ENCODE results near the gene CD84. TPM values are rescaled to one million over a fixed set of nuclear protein-coding genes. Genes with fewer than 3 reads are reported as not detected.
"Not testable (repeated sequence)": the region's sequence is repeated elsewhere in the genome, so short reads cannot be mapped to it uniquely, and the experiment has no call there.

Gene CD84
- total RNA-seq, 2 experiments from 2014 or later = 14.7 to 16.2 TPM

GRCh38 chr1:160534823-160535605 lies 44.3 kb downstream of the CD84 start:
- POLR2A ChIA-PET = no interaction called here
- H3K9me3 Mint-ChIP-seq = peaks cover 34% of the 10 kb centered on the region

DNA sequence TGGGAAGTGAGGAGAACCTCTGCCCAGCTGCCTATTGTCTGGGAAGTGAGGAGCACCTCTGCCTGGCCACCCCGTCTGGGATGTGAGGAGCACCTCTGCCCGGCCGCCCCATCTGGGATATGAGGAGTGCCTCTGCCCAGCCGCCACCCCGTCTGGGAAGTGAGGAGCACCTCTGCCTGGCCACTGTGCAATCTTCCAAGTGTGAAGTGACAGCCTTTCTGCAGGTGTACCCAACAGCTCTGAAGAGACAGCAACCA lies 46.8 kb downstream of the CD84 start:
- H3K36me3 Mint-ChIP-seq (ENCODE audit: low read depth) = peaks cover 31% of the 10 kb centered on the region
- H3K4me3 Mint-ChIP-seq, POLR2A ChIA-PET, DNase-seq, H3K27me3 Mint-ChIP-seq, H3K27ac Mint-ChIP-seq, CTCF ChIA-PET: not testable (repeated sequence)
- peaks cover 44% of the 10 kb centered on the region for H3K9me3 Mint-ChIP-seq
- H3K4me1 Mint-ChIP-seq = peaks cover 18% of the 10 kb centered on the region

More at GRCh38 chr1:160534823-160535605, 44.3 kb downstream of the CD84 start:
- Mint-ChIP-seq H3K27ac (no peak overlapping the region), H3K36me3 (ENCODE audit: low read depth) (peaks cover 27% of the 10 kb centered on the region), H3K4me3 (no peak overlapping the region), H3K27me3 (no peaks in the 10 kb centered on the region), H3K4me1 (peaks cover 19% of the 10 kb centered on the region)
- no peak for DNase-seq
- CTCF ChIA-PET = interaction anchor here (0.7 kb wide), 1 partner anchor 46 kb away, joined by 3 read pairs; no protein-coding TSS in a partner anchor

GRCh38 chr1:160531809-160532556 lies 47.3 kb downstream of the CD84 start:
- H3K4me3 Mint-ChIP-seq = not testable (repeated sequence)

GRCh38 chr1:160529401-160529952 lies 49.8 kb downstream of the CD84 start:
- H3K36me3 Mint-ChIP-seq (ENCODE audit: low read depth) = peaks cover 39% of the 10 kb centered on the region
- H3K27ac Mint-ChIP-seq = peak overlapping the region; percentile 58
- ChIA-PET POLR2A (interaction anchor here (0.6 kb wide), 1 partner anchor 63 kb away, joined by 4 read pairs; no protein-coding TSS in a partner anchor), CTCF (interaction anchor here (1.3 to 2.4 kb wide), 4 partner anchors 10 to 101 kb away, joined by 4 to 8 read pairs (median 6); no protein-coding TSS in a partner anchor)
- H3K9me3 Mint-ChIP-seq = peaks cover 47% of the 10 kb centered on the region
- DNase-seq, H3K4me3 Mint-ChIP-seq, H3K27me3 Mint-ChIP-seq: not testable (repeated sequence)
- H3K4me1 Mint-ChIP-seq = peaks cover 22% of the 10 kb centered on the region

More at GRCh38 chr1:160531809-160532556, 47.3 kb downstream of the CD84 start:
- H3K27me3 Mint-ChIP-seq, DNase-seq, CTCF ChIA-PET, POLR2A ChIA-PET, H3K27ac Mint-ChIP-seq: not testable (repeated sequence)
- Mint-ChIP-seq H3K9me3 (peaks cover 47% of the 10 kb centered on the region), H3K4me1 (peaks cover 18% of the 10 kb centered on the region), H3K36me3 (ENCODE audit: low read depth) (peaks cover 32% of the 10 kb centered on the region)

DNA sequence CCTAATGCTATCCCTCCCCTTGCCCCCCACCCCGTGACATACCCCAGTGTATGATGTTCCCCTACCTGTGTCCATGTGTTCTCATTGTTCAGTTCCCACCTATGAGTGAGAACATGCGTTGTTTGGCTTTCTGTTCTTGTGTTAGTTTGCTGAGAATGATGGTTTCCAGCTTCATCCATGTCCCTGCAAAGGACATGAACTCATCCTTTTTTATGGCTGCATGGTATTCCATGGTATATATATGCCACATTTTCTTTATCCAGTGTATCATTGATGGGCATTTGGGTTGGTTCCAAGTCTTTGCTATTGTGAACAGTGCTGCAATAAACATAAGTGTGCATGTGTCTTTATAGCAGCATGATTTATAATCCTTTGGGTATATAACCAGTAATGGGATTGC lies 55.5 kb downstream of the CD84 start:
- CTCF ChIA-PET = interaction anchor here (1.1 kb wide), 2 partner anchors 57 to 83 kb away, joined by 3 to 6 read pairs; no protein-coding TSS in a partner anchor
- POLR2A ChIA-PET = interaction anchor here (0.6 kb wide), 1 partner anchor 337 kb away, joined by 3 read pairs; no protein-coding TSS in a partner anchor
- not testable (repeated sequence) for H3K4me3 Mint-ChIP-seq, DNase-seq, H3K27me3 Mint-ChIP-seq
- Mint-ChIP-seq H3K36me3 (ENCODE audit: low read depth) (peaks cover 44% of the 10 kb centered on the region), H3K4me1 (peaks cover 59% of the 10 kb centered on the region), H3K9me3 (peaks cover 30% of the 10 kb centered on the region), H3K27ac (peak overlapping the region; percentile 37)

DNA sequence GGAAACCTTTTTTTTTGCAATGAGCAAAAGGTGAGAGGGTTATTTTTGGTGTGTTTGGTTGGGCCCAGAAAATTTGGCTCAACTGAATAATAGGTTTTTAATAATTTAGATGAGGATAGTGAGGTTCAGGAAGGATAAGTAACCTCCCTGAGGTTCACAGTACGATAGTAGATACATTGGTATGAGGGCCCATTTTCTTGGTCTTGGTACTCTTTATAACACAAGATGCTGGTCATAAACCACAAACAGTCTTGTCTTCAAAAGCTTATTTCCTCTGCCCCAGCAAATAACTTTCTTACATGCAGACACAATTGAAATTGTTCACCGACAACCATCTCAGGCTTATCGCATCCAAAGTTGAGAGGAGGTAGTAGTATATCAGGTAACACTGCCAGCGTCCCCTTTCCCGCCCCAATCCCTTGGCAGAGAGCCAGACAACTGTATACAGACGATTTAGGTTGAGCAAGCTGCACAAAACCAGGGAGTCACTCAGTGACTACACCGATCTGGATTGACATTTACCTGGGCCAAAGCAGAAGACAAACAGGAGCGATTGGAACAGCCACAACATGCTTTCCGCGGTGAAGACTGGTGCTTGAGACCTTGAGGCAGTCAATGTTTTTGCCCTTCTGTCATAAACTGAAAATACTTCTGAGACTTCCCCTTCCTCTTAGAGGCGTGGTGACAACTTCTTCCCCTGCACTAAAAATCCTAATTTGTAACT lies 56.5 kb downstream of the CD84 start, which contains the start of gene SLAMF6:
Gene SLAMF6, minus strand, starts transcription at position 634 of the 724 bp plus-strand sequence. Its CDS starts 63 bp downstream, at position 571.
- Mint-ChIP-seq H3K4me1 (peaks cover 66% of the 10 kb centered on the region), H3K9me3 (peaks cover 26% of the 10 kb centered on the region), H3K4me3 (peak within 1 kb of the TSS; percentile 84), H3K36me3 (ENCODE audit: low read depth) (peaks cover 48% of the 10 kb centered on the region), H3K27ac (peak within 1 kb of the TSS; percentile 91), H3K27me3 (no peaks in the 10 kb centered on the region)
- ChIA-PET POLR2A (interaction anchor here (0.6 to 0.7 kb wide), 3 partner anchors 21 to 338 kb away, joined by 3 to 6 read pairs (median 3); no protein-coding TSS in a partner anchor), CTCF (interaction anchor here (0.6 to 1.1 kb wide), 6 partner anchors 21 to 151 kb away, joined by 3 to 6 read pairs (median 3); no protein-coding TSS in a partner anchor)
- DNase-seq = peak; percentile 58

DNA sequence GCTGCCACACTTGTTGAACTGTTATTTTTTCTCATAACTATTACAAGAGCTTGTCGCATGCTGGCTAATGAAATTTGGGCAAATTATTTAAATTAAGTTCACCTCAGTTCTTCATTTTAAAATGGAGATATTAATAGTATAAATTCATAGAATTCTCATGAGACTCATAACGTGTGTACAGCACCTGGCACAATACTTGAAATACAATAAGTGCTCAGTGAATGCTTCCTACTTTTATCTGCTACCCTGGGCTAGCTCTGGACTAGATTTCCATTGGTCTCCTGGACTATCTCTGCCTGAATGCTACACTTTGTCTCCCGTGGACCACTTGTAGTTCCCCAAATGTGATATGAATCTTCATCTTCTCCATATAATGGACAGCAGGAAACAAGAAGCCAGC lies 57.2 kb downstream of the CD84 start:
- Mint-ChIP-seq H3K36me3 (ENCODE audit: low read depth) (peaks cover 49% of the 10 kb centered on the region), H3K27me3 (no peaks in the 10 kb centered on the region), H3K4me1 (peaks cover 71% of the 10 kb centered on the region), H3K4me3 (peak overlapping the region; percentile 84), H3K27ac (peak overlapping the region; percentile 91), H3K9me3 (peaks cover 22% of the 10 kb centered on the region)
- DNase-seq = no peak
- POLR2A ChIA-PET = interaction anchor here (0.6 to 0.7 kb wide), 2 partner anchors 20 to 92 kb away, joined by 3 to 6 read pairs; no protein-coding TSS in a partner anchor
- CTCF ChIA-PET = interaction anchor here (0.6 to 1.0 kb wide), 2 partner anchors 20 to 38 kb away, joined by 3 read pairs; no protein-coding TSS in a partner anchor

GRCh38 chr1:160521554-160521953 lies 57.7 kb downstream of the CD84 start:
- peaks cover 22% of the 10 kb centered on the region for H3K9me3 Mint-ChIP-seq
- CTCF ChIA-PET = no interaction called here
- H3K4me1 Mint-ChIP-seq = peaks cover 77% of the 10 kb centered on the region
- DNase-seq = no peak
- POLR2A ChIA-PET = no interaction called here
- no peaks in the 10 kb centered on the region for H3K27me3 Mint-ChIP-seq
- peaks cover 49% of the 10 kb centered on the region for H3K36me3 Mint-ChIP-seq (ENCODE audit: low read depth)
- H3K4me3 Mint-ChIP-seq = peak overlapping the region; percentile 84
- H3K27ac Mint-ChIP-seq = peak overlapping the region; percentile 91

- DNase-seq = no peak
These were observed 58.3 kb downstream of the CD84 start for GRCh38 chr1:160520999-160521398.

DNA sequence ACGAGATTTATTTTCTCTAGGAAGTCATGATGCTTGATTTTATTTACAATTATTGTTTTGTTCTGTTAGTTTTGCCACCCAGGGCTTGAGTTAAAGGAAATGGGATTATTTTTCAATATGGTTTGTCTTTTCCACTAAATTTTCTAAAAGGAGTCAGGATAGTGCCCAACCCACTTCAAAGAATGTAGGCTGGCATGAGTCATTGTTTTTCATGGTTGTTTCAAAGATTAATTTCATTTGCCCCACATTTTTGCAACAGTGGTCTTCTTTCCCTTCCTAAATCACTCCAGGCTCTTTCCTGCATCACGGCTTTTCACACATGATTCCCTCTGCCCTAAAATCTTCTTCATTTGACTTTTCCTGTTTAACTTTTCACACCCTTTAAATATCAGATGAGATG lies 58.7 kb downstream of the CD84 start:
- H3K9me3 Mint-ChIP-seq = peaks cover 22% of the 10 kb centered on the region
- peak overlapping the region; percentile 84 for H3K4me3 Mint-ChIP-seq
- no peak for DNase-seq
- H3K27me3 Mint-ChIP-seq = no peaks in the 10 kb centered on the region
- H3K27ac Mint-ChIP-seq = peak overlapping the region; percentile 91
- peaks cover 52% of the 10 kb centered on the region for H3K36me3 Mint-ChIP-seq (ENCODE audit: low read depth)
- peaks cover 87% of the 10 kb centered on the region for H3K4me1 Mint-ChIP-seq
- POLR2A ChIA-PET = interaction anchor here (1.0 kb wide), 1 partner anchor 69 kb away, joined by 3 read pairs; no protein-coding TSS in a partner anchor
- CTCF ChIA-PET = no interaction called here

More at GRCh38 chr1:160520999-160521398, 58.3 kb downstream of the CD84 start:
- peaks cover 22% of the 10 kb centered on the region for H3K9me3 Mint-ChIP-seq
- CTCF ChIA-PET = no interaction called here
- H3K4me1 Mint-ChIP-seq = peaks cover 82% of the 10 kb centered on the region
- POLR2A ChIA-PET = no interaction called here
- H3K4me3 Mint-ChIP-seq = peak overlapping the region; percentile 84
- peaks cover 50% of the 10 kb centered on the region for H3K36me3 Mint-ChIP-seq (ENCODE audit: low read depth)
- peak overlapping the region; percentile 91 for H3K27ac Mint-ChIP-seq
- no peaks in the 10 kb centered on the region for H3K27me3 Mint-ChIP-seq

GRCh38 chr1:160519642-160520435 lies 59.5 kb downstream of the CD84 start:
- Mint-ChIP-seq H3K27ac (peak overlapping the region; percentile 91), H3K4me3 (peak overlapping the region; percentile 84), H3K36me3 (ENCODE audit: low read depth) (peaks cover 52% of the 10 kb centered on the region), H3K9me3 (peaks cover 24% of the 10 kb centered on the region), H3K4me1 (peaks cover 93% of the 10 kb centered on the region), H3K27me3 (no peaks in the 10 kb centered on the region)
- CTCF ChIA-PET = interaction anchor here (0.8 kb wide), 1 partner anchor 10 kb away, joined by 4 read pairs; no protein-coding TSS in a partner anchor
- peak; percentile 43 for DNase-seq
- POLR2A ChIA-PET = interaction anchor here (1.0 kb wide), 1 partner anchor 68 kb away, joined by 3 read pairs; no protein-coding TSS in a partner anchor

Measured in activated CD4-positive, alpha-beta T cell treated with anti-CD3 and anti-CD28 coated beads, Interleukin-2, amount 10 ng/mL, durations not matched to agents 7 days and 5 days (primary cell).